HG02973 (cell line): ENCODE measurements around the gene USH2A.

Experiments used
- ATAC-seq: cut with Tn5 transposase; IDR thresholded peaks from one replicate; pipeline ENCODE4 v1.9.1; 2021; ENCODE audit warnings: moderate library complexity; ENCODE audit not compliant: unreplicated experiment

The USH2A gene

GRCh38 chr1:215744419-215744818, 678.8 kb downstream of the USH2A start:
- no peak for ATAC-seq

- no peak for ATAC-seq
Measured at GRCh38 chr1:215739025-215739424, 684.2 kb downstream of the USH2A start.

GRCh38 chr1:215731699-215732098, 691.5 kb downstream of the USH2A start:
- no peak for ATAC-seq

GRCh38 chr1:215730600-215730999, 692.6 kb downstream of the USH2A start:
- ATAC-seq: no peak

- ATAC-seq: no peak
Measured at GRCh38 chr1:215728169-215728568, 695.1 kb downstream of the USH2A start.

GRCh38 chr1:215720126-215720525, 703.1 kb downstream of the USH2A start:
- no peak for ATAC-seq

GRCh38 chr1:215719552-215719951, 703.7 kb downstream of the USH2A start:
- no peak for ATAC-seq

GRCh38 chr1:215718575-215719287, 704.5 kb downstream of the USH2A start:
- ATAC-seq: no peak

GRCh38 chr1:215717677-215718426, 705.4 kb downstream of the USH2A start:
- no peak for ATAC-seq

- ATAC-seq: no peak
Measured at GRCh38 chr1:215710899-215711225, 712.4 kb downstream of the USH2A start.

GRCh38 chr1:215710036-215710898, 713.0 kb downstream of the USH2A start:
- ATAC-seq: peak; percentile 81

GRCh38 chr1:215704089-215704860, 719.0 kb downstream of the USH2A start:
- ATAC-seq: no peak

- ATAC-seq: no peak
Measured at GRCh38 chr1:215682232-215682631, 741.0 kb downstream of the USH2A start.

- ATAC-seq: no peak
Measured at GRCh38 chr1:215681041-215681440, 742.2 kb downstream of the USH2A start.

- ATAC-seq: no peak
Measured at GRCh38 chr1:215679231-215679630, 744.0 kb downstream of the USH2A start.

- ATAC-seq: no peak
Measured at GRCh38 chr1:215677112-215677511, 746.1 kb downstream of the USH2A start.

- no peak for ATAC-seq
Measured at GRCh38 chr1:215673943-215674342, 749.3 kb downstream of the USH2A start.

- ATAC-seq: no peak
Measured at GRCh38 chr1:215672482-215672881, 750.8 kb downstream of the USH2A start.

GRCh38 chr1:215669806-215670491, 753.3 kb downstream of the USH2A start:
- no peak for ATAC-seq

GRCh38 chr1:215667761-215668160, 755.5 kb downstream of the USH2A start:
- no peak for ATAC-seq
